Measurements from ENCODE around the gene PHOX2A.

The PHOX2A gene

DNA sequence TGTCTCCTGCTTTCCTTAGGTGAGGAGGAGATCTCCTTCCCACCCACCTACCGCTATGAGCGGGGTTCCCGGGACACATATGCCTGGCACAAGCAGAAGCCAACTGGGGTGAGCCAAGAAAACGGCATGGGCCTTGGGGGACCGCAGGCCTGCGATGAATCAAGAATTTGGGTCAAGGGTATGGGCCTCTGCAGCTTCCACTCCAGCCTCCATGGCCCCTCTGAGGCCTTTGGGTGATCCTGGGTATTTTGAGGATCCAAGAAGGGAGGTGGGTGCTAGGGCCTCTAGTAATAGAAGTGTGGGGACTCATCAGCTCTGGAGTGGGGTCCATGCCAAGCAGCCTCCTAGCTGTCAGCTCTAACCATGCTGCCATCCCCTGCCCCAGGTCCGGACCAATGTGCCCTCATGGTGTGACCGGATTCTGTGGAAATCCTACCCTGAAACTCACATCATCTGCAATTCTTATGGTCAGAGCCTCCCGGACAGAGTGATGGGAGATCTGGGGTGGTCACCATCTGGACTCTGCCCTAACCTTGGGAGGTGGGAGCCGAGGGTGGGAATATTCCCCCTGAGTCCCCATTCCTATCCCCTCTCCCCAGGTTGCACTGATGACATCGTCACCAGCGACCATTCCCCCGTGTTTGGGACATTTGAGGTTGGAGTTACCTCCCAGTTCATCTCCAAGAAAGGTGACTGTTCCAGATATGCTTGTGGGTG, 10.8 kb downstream of the PHOX2A start:
- DNase-seq, result peak; percentile 15

DNA sequence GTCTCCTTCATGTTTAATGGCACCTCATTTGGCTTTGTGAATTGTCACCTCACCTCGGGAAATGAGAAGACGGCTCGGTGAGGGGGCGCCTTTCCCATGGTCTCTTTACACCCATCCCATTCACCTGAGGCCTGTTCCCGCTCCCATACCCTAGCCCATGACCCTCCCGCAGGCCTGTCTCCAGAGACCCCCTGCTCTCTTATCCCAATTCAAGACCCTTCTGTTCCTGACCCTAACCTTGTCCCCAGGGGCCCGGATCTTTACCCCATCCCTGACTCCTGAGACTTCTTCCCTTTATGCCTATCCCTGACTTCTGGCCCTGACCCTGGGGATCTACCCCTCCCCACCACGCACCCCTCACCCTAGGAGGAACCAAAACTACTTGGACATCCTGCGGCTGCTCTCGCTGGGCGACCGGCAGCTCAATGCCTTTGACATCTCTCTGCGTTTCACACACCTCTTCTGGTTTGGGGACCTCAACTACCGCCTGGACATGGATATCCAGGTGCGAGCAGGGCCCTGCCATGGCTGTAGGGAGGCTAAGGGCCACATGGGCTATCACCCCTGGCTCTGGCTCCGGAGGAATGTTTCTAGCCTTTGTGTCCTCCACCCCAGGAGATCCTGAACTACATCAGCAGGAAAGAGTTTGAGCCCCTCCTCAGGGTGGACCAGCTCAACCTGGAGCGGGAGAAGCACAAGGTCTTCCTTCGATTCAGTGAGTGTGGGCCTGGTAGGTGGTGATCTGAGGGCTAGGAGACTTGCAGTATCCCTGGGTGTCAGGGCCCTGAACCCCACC, 11.5 kb downstream of the PHOX2A start:
- DNase-seq, result peak; percentile 18

DNA sequence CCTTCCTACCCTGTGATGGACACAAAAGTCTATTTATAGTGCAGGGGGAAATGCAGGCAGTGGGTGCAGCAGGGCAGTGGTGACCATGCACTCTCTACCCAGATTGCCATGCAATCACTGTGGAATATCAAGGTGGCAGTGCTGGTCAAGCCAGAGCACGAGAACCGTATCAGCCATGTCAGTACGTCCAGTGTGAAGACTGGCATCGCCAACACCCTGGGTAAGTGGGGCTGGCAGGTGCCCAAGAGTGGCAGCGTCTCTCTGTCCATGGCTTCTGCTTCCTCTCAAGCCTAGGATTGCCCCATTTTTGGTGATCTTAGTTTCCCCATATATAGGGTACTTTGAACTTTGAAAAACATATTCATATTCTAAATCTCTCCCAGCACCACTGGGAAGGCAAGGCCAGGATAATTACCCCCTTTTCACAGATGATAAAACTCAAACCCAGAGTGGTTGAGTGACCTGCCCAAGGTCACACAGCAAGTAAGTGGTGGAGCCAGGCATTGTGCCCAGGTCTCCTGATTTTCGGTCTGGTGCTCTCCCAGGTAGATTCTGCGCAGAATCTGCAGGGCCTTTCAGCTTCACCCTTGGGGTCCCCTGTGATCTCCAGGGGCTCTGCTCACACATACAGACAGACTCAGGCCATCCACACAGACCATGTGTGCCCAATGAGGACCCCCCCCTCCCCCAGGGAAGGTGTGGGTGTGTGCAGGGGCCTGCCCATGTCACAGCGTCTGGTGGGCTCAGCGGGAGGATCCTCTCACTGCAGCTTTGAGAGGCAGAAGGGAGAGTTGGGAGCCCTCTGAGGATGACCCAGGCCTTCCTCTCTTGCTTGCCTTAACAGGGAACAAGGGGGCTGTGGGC, 12.3 kb downstream of the PHOX2A start:
- DNase-seq, result peak; percentile 4

DNA sequence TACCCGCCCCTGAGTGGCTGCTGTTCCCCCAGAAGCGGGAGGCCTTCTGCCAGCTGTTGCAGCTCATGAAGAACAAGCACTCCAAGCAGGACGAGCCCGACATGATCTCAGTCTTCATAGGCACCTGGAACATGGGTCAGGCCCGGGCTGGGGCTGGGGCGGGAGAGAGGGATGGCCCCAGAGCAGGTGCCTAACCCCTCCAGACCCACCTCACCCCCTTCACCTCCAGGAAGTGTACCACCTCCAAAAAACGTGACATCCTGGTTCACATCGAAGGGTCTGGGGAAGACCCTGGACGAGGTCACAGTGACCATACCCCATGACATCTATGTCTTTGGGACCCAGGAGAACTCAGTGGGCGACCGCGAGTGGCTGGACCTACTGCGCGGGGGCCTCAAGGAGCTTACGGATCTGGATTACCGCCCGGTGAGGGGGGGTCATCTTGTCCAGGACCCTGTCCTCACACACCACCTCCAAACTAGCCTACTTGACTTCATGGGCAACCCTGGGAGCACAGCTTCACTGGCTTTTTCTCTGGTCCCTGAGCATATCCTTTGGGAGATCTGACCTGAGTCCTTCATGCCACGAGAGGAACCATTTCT, 13.1 kb downstream of the PHOX2A start:
- DNase-seq, result peak; percentile 5

DNA sequence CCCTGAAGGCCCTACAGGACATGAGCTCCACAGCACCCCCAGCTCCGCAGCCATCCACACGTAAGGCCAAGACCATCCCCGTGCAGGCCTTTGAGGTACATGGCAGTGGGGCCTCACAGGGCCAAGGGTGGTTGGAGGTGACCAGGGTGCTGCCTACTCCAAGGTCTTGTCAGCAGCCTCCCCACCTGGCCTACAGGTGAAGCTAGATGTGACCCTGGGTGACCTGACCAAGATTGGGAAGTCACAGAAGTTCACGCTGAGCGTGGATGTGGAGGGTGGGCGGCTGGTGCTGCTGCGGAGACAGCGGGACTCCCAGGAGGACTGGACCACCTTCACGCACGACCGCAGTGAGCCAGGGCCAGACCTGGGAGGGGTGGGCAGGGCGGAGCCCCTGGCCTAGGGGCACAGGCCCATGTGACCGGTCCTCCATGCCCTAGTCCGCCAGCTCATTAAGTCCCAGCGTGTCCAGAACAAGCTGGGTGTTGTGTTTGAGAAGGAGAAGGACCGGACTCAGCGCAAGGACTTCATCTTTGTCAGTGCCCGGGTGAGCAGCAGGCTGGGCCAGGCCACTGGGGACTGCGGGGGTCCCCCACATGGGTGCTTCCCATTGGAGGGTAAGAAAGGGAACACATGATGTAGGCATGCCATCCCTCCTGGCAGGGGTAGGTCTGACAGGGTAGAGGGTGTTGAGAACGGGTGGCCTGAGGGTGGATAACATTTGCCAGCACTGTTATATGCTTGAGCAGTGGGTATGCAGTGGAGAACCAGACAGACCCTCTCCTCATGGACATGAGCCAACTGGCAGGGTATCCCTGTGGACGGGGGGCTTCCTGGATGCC, 13.8 kb downstream of the PHOX2A start:
- DNase-seq, result peak; percentile 17

DNA sequence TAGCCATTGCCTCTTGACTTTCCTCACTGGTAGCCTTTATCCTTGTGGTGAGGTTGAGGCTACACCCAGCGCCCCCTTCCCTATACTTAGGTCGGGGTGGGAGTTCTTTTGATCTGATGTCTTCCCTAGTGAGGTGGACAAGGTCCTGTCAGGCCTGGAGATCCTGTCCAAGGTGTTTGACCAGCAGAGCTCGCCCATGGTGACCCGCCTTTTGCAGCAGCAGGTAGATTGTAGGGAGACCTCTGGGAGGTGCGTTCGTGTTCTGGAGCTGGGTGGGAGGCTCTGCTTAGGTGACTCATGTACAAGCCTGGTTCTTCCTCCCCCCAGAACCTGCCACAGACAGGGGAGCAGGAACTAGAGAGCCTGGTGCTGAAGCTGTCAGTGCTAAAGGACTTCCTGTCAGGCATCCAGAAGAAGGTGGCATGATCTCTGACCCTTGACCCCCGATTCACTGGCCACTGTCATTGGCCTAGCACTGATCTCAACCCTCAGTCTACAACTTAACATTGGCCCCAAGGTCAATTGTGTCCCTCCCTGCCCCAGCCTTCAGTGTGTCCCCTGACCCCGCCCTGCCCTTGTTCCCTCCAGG, 14.5 kb downstream of the PHOX2A start:
- DNase-seq, result peak; percentile 16

DNA sequence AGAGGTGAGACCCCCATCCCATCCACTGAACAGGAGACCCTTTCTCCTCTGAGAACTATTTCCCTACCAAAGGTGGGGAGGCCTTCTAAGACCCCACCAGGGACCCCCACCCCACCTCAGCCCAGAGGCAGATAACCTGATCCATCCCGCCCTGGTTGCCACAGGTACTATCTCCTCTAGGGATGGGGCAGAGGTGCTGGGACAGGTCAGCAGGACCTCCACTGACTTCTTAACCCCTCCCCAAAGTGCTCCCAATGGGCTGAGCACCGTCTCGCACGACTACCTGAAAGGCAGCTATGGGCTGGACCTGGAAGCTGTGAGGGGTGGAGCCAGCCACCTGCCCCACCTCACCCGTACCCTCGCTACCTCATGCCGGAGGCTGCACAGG, 15.1 kb downstream of the PHOX2A start:
- DNase-seq, result peak; percentile 14

DNA sequence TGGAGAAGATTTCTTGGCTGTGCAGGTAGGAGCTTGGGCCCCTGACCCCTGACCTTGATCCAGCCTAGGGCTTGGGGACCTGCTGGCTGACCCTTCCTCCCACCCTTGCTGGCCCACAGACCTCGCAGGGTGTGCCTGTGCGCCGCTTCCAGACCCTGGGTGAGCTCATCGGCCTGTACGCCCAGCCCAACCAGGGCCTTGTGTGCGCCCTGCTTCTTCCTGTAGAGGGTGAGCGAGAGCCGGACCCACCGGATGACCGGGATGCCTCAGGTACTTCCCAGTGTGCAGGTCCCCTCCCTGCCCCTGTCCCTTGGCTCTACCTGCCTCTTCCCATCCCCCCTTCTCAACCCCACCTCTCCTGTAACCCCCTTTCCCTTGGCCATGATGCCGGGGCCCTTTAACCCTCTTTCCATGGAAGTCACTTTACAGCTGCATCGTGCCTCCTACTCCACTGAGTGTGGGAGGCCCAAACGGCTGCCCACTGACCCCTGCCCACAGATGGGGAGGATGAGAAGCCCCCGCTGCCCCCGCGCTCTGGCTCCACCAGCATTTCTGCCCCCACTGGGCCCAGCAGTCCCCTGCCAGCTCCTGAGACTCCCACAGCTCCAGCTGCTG, 15.6 kb downstream of the PHOX2A start:
- DNase-seq, result peak; percentile 16

DNA sequence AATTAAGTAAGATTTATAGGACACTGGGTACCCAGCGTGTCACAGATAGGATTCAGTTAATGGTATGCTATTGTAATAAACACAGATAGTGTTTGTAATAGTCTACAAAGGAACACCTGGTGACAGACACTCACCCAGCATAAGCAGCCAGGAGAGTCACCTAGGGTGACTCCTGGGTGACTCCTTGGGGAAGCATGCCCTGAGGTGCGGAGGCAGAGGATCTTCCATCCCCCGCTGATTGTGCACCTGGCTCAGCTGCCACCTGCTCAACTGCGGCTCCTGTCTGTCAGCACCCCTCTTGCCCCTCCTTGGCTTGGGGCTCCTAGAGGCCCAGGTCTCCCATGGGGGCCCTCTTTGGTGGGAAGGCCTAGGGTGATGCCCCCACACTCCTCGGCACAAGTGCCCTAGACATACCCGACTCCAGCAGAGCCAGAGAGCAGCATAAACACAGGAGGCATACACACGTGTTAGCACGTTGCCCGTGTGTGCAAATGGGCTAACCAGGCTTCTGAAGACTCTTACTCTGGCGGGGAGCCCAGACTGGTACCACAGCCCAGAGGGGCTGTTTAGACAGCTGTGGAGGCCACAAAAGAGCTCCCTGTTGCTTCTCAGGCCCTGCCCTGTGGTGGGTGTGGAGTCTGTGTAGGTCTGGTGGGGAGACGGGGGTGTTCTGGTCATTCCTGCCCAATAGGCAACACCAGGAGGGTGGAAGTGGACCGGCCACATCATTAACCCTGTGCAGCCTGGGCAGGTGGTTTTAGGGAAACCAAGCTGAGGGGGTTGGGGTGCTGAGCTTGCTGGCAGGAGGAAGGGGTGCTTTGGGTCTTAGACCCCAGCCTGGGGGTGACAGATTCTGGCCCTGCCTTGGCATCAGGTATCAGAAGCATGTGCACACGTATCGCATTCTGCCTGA, 16.4 kb downstream of the PHOX2A start:
- DNase-seq, result peak; percentile 17

DNA sequence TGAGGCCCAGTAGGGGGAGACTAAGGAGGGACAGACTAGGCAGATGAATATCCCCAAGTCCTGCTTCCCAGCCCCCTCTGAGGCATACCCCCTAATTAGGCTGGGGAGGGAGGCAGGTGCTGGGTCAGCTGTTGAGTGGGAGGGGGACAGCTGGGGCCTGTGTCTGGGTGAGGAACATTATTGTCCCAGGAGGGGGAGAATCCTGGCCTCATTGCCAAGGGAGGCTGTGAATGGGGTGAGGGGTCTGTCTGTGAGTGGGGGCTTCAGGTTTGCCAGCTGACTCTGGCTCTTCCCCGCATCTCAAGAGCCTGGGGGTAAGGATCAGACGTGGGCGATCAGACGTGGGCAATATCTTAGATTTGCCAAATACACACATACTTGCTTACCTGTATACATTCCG, 17.3 kb downstream of the PHOX2A start:
- peak; percentile 20 for DNase-seq

DNA sequence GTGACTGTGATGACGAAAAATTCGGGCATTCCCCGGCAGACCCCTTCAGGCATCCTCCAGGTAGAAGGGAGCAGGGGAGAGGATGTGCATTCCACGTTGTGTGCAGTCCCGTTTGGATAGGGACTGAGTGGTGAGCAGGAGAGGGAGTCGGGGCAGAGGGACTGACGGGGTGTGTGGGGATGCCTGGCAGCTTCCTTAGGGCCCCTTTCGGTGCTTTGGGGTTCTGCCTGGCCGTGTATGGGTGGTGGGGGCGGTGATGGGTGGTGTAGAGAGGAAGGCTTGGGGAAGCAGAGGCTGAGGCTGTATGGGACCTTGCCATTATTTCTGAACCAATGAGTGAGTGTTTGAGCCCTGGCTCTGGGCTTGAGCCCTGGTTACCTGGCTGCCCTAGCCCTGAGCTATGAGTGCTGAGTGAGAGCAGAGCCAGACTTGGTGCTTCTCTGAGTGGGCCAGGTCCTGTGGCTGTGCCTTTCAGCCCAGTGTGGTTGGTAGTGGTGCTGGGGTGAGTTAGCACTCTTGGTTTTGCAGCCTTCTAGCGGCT, 18.5 kb downstream of the PHOX2A start:
- DNase-seq, result peak; percentile 57

DNA sequence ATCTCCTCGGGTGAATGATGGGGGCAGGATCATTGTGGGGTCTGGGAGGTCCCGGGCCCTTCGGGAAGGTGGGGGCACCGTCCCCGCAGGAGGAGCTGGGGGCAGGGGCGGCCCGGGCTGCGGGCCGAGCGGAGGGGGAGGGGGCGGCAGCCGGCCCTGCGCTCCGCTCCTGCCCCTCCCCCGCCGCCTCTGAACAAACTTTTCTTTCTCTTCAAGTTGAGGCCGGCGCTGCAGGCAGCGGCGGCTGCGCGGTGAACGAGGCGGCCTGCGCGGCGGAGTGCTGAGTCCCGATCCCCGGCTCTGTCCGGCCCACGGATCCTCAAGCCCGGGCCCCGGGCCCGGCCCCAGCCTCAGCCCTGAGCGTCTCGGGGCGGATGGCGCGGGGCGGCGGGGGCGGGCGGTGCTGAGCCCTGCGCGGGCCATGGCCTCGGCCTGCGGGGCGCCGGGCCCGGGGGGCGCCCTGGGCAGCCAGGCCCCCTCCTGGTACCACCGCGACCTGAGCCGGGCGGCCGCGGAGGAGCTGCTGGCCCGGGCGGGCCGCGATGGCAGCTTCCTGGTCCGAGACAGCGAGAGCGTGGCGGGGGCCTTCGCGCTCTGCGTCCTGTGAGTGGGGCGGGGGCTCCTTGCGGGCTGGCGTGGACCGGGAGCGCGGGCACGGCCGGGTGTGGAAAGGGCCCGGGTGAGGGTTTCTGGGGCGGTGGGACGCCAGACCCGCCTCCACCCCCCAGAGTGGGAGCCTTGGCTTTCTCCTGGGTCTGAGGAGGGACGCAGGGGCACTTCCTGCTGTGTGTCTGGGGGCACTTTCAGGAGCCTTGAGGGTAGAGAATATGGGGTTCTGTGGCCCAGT, 19.2 kb downstream of the PHOX2A start, which contains the start of gene INPPL1:
Gene INPPL1 (plus strand): TSS at position 204 of the 847 bp plus-strand sequence. CDS start 218 bp downstream, at position 422.
- peak; percentile 57 for DNase-seq

DNA sequence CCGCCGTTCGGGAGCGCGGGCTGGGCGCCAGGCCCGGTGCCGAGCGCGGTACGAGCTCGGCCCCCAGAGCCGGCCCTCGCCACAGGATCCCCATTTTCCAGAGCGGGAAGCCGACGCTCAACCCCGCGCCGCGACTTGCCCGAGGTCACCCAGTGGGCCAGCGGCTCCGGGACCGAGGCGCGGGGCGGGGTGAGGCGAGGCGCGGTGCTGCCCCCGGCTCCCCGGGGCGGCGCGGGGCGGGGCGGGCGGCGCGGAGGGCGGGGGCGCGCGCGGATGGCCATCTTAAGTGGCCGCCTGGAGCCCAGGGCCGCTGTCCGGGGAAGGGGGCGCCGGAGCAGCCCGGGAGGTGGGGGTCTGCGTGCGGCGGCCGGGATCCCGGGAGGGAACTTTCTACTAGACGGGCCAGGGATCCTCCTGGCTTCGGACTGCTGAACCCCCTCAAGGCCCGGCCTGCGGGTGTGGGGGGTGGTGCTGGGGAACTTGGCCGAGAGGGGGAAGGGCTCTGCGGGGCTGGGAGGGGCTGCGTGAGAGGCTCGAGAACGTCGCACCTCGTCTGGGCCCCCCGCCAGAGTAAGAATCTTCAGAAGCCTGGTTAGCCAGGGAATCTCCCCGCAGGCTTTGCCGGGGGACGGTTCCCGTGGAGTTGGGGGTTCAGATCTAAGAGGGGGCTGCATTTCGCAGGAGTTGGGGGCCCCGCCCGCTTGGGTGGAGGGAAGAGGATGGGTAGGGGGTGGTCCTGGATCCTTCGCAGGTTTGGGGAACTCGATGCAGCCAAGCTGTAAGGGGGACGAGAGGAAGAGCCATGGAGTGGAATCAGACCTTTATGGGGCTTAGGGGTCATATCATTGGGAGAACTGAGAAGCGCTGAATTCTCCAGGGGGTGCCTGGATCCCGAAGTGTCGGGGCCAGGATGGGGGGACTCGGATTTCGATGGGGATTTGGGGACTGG, 20.1 kb downstream of the PHOX2A start:
- peak; percentile 75 for DNase-seq

DNA sequence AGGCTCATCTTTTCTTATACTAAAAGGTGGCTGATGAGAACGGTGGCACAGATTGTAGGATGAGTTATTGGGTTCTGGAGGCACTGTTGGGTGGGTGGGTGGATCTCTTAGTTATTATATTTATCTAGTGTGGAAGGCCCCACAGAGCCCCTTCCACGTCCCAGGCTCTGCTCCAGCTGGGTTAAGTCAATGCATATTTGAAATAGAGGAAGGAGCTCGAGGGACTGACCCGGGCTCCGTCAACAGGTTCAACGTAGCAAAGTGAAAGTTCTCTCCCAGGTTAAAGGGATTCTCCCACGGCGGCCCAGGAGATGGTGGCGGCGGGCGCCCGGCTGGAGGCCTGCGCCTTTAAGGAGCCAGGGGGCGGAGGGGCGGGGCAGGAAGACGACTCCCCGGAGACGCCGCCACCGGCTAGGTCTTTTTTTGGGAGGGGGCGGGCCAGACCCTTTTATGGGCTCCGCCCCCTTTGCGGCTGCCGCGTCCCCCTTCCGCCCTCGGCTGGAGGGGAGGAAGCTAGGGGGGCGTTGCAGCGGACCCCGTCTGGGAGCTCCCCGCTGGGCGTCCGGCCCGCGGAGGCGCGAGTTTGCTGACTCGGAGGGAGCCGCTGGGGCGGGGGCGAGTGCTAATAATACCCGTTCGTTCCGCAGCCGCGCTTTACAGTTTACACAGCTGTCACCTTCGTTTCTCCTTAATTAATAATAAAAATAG, 20.9 kb downstream of the PHOX2A start:
- DNase-seq, result peak; percentile 95

DNA sequence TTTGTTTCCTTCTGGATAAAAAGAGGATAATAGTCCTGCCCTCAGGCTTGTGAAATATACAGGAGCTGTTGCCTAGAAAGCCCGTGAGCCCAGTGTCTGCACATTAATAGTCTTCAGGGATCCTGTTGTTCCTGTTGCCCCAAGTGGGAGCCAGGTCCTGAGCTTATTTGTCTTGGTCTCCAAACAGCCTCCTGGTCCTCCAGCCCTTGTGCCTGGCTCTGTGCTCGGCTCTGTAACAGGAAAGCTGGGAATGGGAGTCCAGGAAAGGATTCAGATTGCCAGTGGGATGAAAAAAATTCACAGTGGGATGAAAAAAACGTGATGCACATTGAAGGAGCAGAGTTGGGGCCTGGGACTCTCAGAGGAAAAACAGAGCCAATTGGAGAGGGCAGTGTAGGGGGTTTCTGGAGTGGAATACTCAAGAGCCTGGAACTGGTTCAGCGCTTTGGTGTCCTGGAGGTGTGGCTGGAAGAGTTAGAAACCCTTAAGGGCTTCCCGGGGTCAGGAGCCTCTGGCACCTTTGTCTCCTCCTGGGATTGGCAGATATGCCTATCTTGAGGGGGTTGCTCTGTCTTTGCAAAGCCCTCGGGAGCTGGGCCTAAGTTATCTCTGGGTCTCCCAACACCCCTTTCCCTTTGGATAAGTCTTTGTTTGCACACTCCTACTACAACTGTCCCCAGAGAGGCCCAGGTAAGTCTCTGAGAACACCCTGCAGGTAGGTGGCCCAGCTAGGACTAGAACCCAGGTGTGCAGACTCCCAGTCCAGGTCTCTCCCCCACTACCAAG, 21.7 kb downstream of the PHOX2A start:
- DNase-seq, result peak; percentile 20
